Activated CD4-positive, alpha-beta memory T cell treated with anti-CD3 and anti-CD28 coated beads for 36 hours (primary cell): ENCODE results near the gene RAET1E. TPM values are rescaled to one million over a fixed set of nuclear protein-coding genes. Genes with fewer than 3 reads are reported as not detected.
"Not testable (repeated sequence)": the region's sequence is repeated elsewhere in the genome, so short reads cannot be mapped to it uniquely, and the experiment has no call there.

Experiments used
- CTCF ChIA-PET: fragments of 350-600 bp; sonication (Branson Sonifier 250); formaldehyde crosslinking; loops from one replicate; lab custom pipeline; 2021; ENCODE audit warnings: antibody characterized with exemption, inconsistent platforms; lab: Charles Lee
- POLR2A ChIA-PET: fragments of 350-600 bp; sonication (Branson Sonifier 250); formaldehyde crosslinking; loops from one replicate; lab custom pipeline; 2021; ENCODE audit warnings: antibody characterized with exemption; lab: Charles Lee
- DNase-seq: peaks from one replicate; pipeline ENCODE4 v3.0.0-alpha.2; 2020
- H3K27ac Mint-ChIP-seq: one replicate; pipeline ENCODE4 v1.8.0; 2021; ENCODE audit warnings: mixed read lengths
- H3K27me3 Mint-ChIP-seq: one replicate; pipeline ENCODE4 v1.8.0; 2021; ENCODE audit warnings: mixed read lengths
- H3K36me3 Mint-ChIP-seq: one replicate; pipeline ENCODE4 v1.8.0; 2021; ENCODE audit warnings: mixed read lengths
- H3K4me1 Mint-ChIP-seq: one replicate; pipeline ENCODE4 v1.8.0; 2021; ENCODE audit warnings: low read depth, mixed read lengths
- H3K4me3 Mint-ChIP-seq: one replicate; pipeline ENCODE4 v1.8.0; 2021; ENCODE audit warnings: mild to moderate bottlenecking, mixed read lengths
- H3K9me3 Mint-ChIP-seq: one replicate; pipeline ENCODE4 v1.8.0; 2021; ENCODE audit warnings: mixed read lengths
- intact Hi-C: fragments of 100-400 bp; cut with micrococcal nuclease; formaldehyde crosslinking; loops from one replicate; pipeline ENCODE4 v1.15.1; 2023
- total RNA-seq, 2 experiments: library from RNA; stranded (reverse); gene quantifications; one replicate each; pipeline ENCODE4 v1.2.3, GENCODE V29; 2021

Gene RAET1E
- not detected for total RNA-seq

GRCh38 chr6:149897855-149898744 lies at the start of gene RAET1E:
Gene RAET1E, minus strand, starts transcription at chr6:149898113. Its CDS starts 7,212 bp downstream, at chr6:149890901.
- CTCF ChIA-PET = no interaction called here
- Mint-ChIP-seq H3K4me3 (peak within 1 kb of the TSS; percentile 13), H3K9me3 (no peaks in the 10 kb centered on the region), H3K4me1 (peaks cover 18% of the 10 kb centered on the region), H3K27ac (no peak within 1 kb of the TSS), H3K36me3 (no peaks in the 10 kb centered on the region), H3K27me3 (peaks cover 1% of the 10 kb centered on the region)
- intact Hi-C loops = no loop called here
- POLR2A ChIA-PET = no interaction called here
- DNase-seq = no peak

- intact Hi-C loops, H3K27ac Mint-ChIP-seq, H3K4me3 Mint-ChIP-seq, H3K9me3 Mint-ChIP-seq, H3K4me1 Mint-ChIP-seq, H3K36me3 Mint-ChIP-seq, CTCF ChIA-PET, DNase-seq, POLR2A ChIA-PET: not testable (repeated sequence)
- H3K27me3 Mint-ChIP-seq = peaks cover 39% of the 10 kb centered on the region
These were observed 49.6 kb upstream of the RAET1E start for GRCh38 chr6:149947533-149947932.

GRCh38 chr6:149946631-149947030 lies 48.7 kb upstream of the RAET1E start:
- peaks cover 33% of the 10 kb centered on the region for H3K27me3 Mint-ChIP-seq
- H3K27ac Mint-ChIP-seq, POLR2A ChIA-PET, DNase-seq, CTCF ChIA-PET, H3K4me3 Mint-ChIP-seq, intact Hi-C loops, H3K36me3 Mint-ChIP-seq, H3K9me3 Mint-ChIP-seq, H3K4me1 Mint-ChIP-seq: not testable (repeated sequence)

GRCh38 chr6:149945276-149945675 lies 47.4 kb upstream of the RAET1E start:
- intact Hi-C loops, DNase-seq, H3K9me3 Mint-ChIP-seq, POLR2A ChIA-PET, CTCF ChIA-PET, H3K27ac Mint-ChIP-seq, H3K4me3 Mint-ChIP-seq, H3K36me3 Mint-ChIP-seq: not testable (repeated sequence)
- peaks cover 29% of the 10 kb centered on the region for H3K27me3 Mint-ChIP-seq
- H3K4me1 Mint-ChIP-seq = peaks cover 15% of the 10 kb centered on the region

GRCh38 chr6:149943321-149943720 lies 45.4 kb upstream of the RAET1E start:
- POLR2A ChIA-PET = not testable (repeated sequence)

GRCh38 chr6:149942461-149942829 lies 44.5 kb upstream of the RAET1E start:
- POLR2A ChIA-PET = no interaction called here
- Mint-ChIP-seq H3K27me3 (peaks cover 41% of the 10 kb centered on the region), H3K9me3 (no peaks in the 10 kb centered on the region)

More at GRCh38 chr6:149943321-149943720, 45.4 kb upstream of the RAET1E start:
- H3K4me1 Mint-ChIP-seq = peaks cover 34% of the 10 kb centered on the region
- CTCF ChIA-PET, H3K36me3 Mint-ChIP-seq, H3K9me3 Mint-ChIP-seq, DNase-seq, H3K4me3 Mint-ChIP-seq, H3K27ac Mint-ChIP-seq: not testable (repeated sequence)
- intact Hi-C loops = loop anchor here (5.0 kb wide), 1 partner anchor 454 kb away; no protein-coding TSS in a partner anchor
- peaks cover 38% of the 10 kb centered on the region for H3K27me3 Mint-ChIP-seq

GRCh38 chr6:149941583-149942460 lies 43.9 kb upstream of the RAET1E start, which contains the start of gene ULBP2:
Gene ULBP2, plus strand, starts transcription at chr6:149942014. Its CDS starts 59 bp downstream, at chr6:149942073.
- DNase-seq = peak; percentile 94
- POLR2A ChIA-PET = no interaction called here
- Mint-ChIP-seq H3K9me3 (no peaks in the 10 kb centered on the region), H3K4me1 (peaks cover 37% of the 10 kb centered on the region), H3K27me3 (peaks cover 47% of the 10 kb centered on the region), H3K4me3 (peak within 1 kb of the TSS; percentile 85), H3K36me3 (no peaks in the 10 kb centered on the region), H3K27ac (peak within 1 kb of the TSS; percentile 75)
- CTCF ChIA-PET = interaction anchor here (0.6 to 1.9 kb wide), 2 partner anchors 75 kb away, joined by 4 to 6 read pairs; no protein-coding TSS in a partner anchor
- intact Hi-C loops = loop anchor here (1.0 to 5.0 kb wide), 2 partner anchors 21 to 455 kb away; partner anchors contain the start of gene ULBP1

More at GRCh38 chr6:149942461-149942829, 44.5 kb upstream of the RAET1E start:
- H3K4me1 Mint-ChIP-seq = peaks cover 37% of the 10 kb centered on the region
- peak overlapping the region; percentile 85 for H3K4me3 Mint-ChIP-seq
- intact Hi-C loops = loop anchor here (5.0 kb wide), 1 partner anchor 455 kb away; no protein-coding TSS in a partner anchor
- DNase-seq = no peak
- H3K27ac Mint-ChIP-seq = no peak overlapping the region
- H3K36me3 Mint-ChIP-seq = no peaks in the 10 kb centered on the region
- CTCF ChIA-PET = interaction anchor here (0.6 kb wide), 1 partner anchor 74 kb away, joined by 4 read pairs; no protein-coding TSS in a partner anchor

GRCh38 chr6:149940672-149940982 lies 42.7 kb upstream of the RAET1E start:
- H3K36me3 Mint-ChIP-seq = no peaks in the 10 kb centered on the region
- H3K9me3 Mint-ChIP-seq = no peaks in the 10 kb centered on the region
- intact Hi-C loops = loop anchor here (5.0 kb wide), 1 partner anchor 457 kb away; no protein-coding TSS in a partner anchor
- H3K4me1 Mint-ChIP-seq = peaks cover 37% of the 10 kb centered on the region
- no peak overlapping the region for H3K27ac Mint-ChIP-seq
- DNase-seq = peak; percentile 8
- CTCF ChIA-PET = interaction anchor here (1.9 kb wide), 1 partner anchor 76 kb away, joined by 6 read pairs; no protein-coding TSS in a partner anchor
- H3K4me3 Mint-ChIP-seq = peak overlapping the region; percentile 8
- peaks cover 58% of the 10 kb centered on the region for H3K27me3 Mint-ChIP-seq
- POLR2A ChIA-PET = interaction anchor here (1.0 kb wide), 1 partner anchor 204 kb away, joined by 3 read pairs; no protein-coding TSS in a partner anchor

GRCh38 chr6:149939909-149940671 lies 42.2 kb upstream of the RAET1E start:
- Mint-ChIP-seq H3K4me3 (peak overlapping the region; percentile 8), H3K27ac (no peak overlapping the region), H3K27me3 (peaks cover 62% of the 10 kb centered on the region), H3K9me3 (no peaks in the 10 kb centered on the region), H3K36me3 (no peaks in the 10 kb centered on the region), H3K4me1 (peaks cover 39% of the 10 kb centered on the region)
- intact Hi-C loops = loop anchor here (5.0 kb wide), 1 partner anchor 457 kb away; no protein-coding TSS in a partner anchor
- DNase-seq = no peak
- CTCF ChIA-PET = interaction anchor here (1.9 kb wide), 1 partner anchor 77 kb away, joined by 6 read pairs; no protein-coding TSS in a partner anchor
- POLR2A ChIA-PET = interaction anchor here (1.0 kb wide), 1 partner anchor 205 kb away, joined by 3 read pairs; no protein-coding TSS in a partner anchor

GRCh38 chr6:149939356-149939648 lies 41.4 kb upstream of the RAET1E start:
- ChIA-PET CTCF (interaction anchor here (1.5 kb wide), 1 partner anchor 77 kb away, joined by 3 read pairs; no protein-coding TSS in a partner anchor), POLR2A (no interaction called here)
- Mint-ChIP-seq H3K9me3 (no peaks in the 10 kb centered on the region), H3K27ac (no peak overlapping the region), H3K4me1 (peaks cover 43% of the 10 kb centered on the region), H3K36me3 (no peaks in the 10 kb centered on the region), H3K4me3 (peak overlapping the region; percentile 63), H3K27me3 (peaks cover 69% of the 10 kb centered on the region)
- intact Hi-C loops = no loop called here
- no peak for DNase-seq
